Glutamatergic neuron (in vitro differentiated cells): Measurements from ENCODE around the gene SPATA13. TPM values are rescaled to one million over a fixed set of nuclear protein-coding genes. Genes with fewer than 3 reads are reported as not detected.

Source experiments
- DNase-seq: peaks from one replicate; pipeline ENCODE4 v3.0.0; 2022
- H3K27ac Mint-ChIP-seq: one replicate; pipeline ENCODE4 v1.8.0; 2020; ENCODE audit warnings: mild to moderate bottlenecking, mixed read lengths, inconsistent platforms; ENCODE audit not compliant: unreplicated experiment
- H3K27me3 Mint-ChIP-seq: one replicate; pipeline ENCODE4 v1.8.0; 2020; ENCODE audit warnings: mild to moderate bottlenecking, moderate library complexity, mixed read lengths, inconsistent platforms; ENCODE audit not compliant: unreplicated experiment
- H3K36me3 Mint-ChIP-seq: one replicate; pipeline ENCODE4 v1.8.0; 2020; ENCODE audit warnings: mild to moderate bottlenecking, mixed read lengths, inconsistent platforms; ENCODE audit not compliant: unreplicated experiment
- H3K4me1 Mint-ChIP-seq: one replicate; pipeline ENCODE4 v1.8.0; 2020; ENCODE audit warnings: mild to moderate bottlenecking, low read depth, mixed read lengths, inconsistent platforms; ENCODE audit not compliant: unreplicated experiment
- H3K4me3 Mint-ChIP-seq: one replicate; pipeline ENCODE4 v1.8.0; 2020; ENCODE audit warnings: mild to moderate bottlenecking, mixed read lengths, inconsistent platforms; ENCODE audit not compliant: unreplicated experiment
- H3K9me3 Mint-ChIP-seq: one replicate; pipeline ENCODE4 v1.8.0; 2020; ENCODE audit warnings: mild to moderate bottlenecking, moderate library complexity, mixed read lengths, inconsistent platforms; ENCODE audit not compliant: unreplicated experiment
- total RNA-seq: library from RNA; stranded (reverse); fragmentation: NEBNext Ultra II Directional; extraction: Animal tissue kit (Norgen Biotek cat#: 25700); gene quantifications from one replicate; pipeline ENCODE4 v1.2.1, GENCODE V29; 2021; ENCODE audit not compliant: unreplicated experiment
- TF ChIP-seq, protein P1 (sequence below): fragments of 200-600 bp; sonication (generic); IDR thresholded peaks from one replicate; pipeline ENCODE4 v1.5.0; 2021; ENCODE audit not compliant: partially characterized antibody, unreplicated experiment

SPATA13 gene
- total RNA-seq, 1 donor from 2014 or later, result 7.4 TPM

DNA sequence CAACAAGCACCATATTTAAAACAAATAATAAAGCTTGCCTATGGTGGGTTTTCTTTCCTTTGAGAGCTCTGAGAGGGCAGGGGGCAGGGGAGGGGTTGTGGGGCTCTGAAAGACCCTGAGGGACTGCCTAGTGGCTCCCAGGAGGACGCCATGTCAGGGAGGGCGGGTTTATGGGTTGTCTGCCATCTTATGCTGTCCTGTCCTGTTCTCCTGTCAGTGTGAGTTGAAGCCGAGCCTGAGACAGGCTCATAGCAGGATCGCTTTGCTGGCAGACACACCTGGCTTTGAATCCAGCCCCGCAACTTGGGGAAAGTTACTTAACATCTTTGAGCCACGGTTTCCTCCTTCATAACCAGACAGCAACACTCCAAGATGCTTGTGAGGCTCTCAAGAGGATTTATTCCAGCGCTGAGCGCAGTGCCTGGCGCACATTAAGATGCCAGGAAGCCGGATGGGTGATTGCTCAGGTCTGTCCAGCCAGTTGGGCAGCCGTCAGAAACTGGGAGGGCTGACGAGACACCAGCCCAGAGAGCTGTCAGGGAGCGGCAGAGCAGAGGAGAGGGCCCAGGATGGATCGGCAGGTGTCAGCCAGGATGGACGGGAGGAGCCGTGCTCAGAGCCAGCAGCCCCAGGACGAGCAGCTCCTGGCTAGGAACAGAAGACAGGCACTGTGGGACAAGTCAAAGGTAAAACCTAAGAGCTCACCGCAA is 112.1 kb downstream of the SPATA13 start:
- Mint-ChIP-seq H3K36me3 (no peaks in the 10 kb centered on the region), H3K4me1 (peaks cover 30% of the 10 kb centered on the region), H3K27me3 (peaks cover 10% of the 10 kb centered on the region), H3K4me3 (no peak overlapping the region), H3K9me3 (peaks cover 7% of the 10 kb centered on the region), H3K27ac (no peak overlapping the region)
- TF ChIP-seq, protein P1, sequence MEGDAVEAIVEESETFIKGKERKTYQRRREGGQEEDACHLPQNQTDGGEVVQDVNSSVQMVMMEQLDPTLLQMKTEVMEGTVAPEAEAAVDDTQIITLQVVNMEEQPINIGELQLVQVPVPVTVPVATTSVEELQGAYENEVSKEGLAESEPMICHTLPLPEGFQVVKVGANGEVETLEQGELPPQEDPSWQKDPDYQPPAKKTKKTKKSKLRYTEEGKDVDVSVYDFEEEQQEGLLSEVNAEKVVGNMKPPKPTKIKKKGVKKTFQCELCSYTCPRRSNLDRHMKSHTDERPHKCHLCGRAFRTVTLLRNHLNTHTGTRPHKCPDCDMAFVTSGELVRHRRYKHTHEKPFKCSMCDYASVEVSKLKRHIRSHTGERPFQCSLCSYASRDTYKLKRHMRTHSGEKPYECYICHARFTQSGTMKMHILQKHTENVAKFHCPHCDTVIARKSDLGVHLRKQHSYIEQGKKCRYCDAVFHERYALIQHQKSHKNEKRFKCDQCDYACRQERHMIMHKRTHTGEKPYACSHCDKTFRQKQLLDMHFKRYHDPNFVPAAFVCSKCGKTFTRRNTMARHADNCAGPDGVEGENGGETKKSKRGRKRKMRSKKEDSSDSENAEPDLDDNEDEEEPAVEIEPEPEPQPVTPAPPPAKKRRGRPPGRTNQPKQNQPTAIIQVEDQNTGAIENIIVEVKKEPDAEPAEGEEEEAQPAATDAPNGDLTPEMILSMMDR, result no peak
- DNase-seq, result no peak

GRCh38 chr13:24273926-24274325 is 113.4 kb downstream of the SPATA13 start:
- Mint-ChIP-seq H3K27me3 (peaks cover 12% of the 10 kb centered on the region), H3K9me3 (peaks cover 7% of the 10 kb centered on the region), H3K36me3 (no peaks in the 10 kb centered on the region), H3K4me3 (no peak overlapping the region), H3K27ac (no peak overlapping the region), H3K4me1 (peaks cover 30% of the 10 kb centered on the region)
- TF ChIP-seq, protein P1, result no peak
- DNase-seq, result no peak

DNA sequence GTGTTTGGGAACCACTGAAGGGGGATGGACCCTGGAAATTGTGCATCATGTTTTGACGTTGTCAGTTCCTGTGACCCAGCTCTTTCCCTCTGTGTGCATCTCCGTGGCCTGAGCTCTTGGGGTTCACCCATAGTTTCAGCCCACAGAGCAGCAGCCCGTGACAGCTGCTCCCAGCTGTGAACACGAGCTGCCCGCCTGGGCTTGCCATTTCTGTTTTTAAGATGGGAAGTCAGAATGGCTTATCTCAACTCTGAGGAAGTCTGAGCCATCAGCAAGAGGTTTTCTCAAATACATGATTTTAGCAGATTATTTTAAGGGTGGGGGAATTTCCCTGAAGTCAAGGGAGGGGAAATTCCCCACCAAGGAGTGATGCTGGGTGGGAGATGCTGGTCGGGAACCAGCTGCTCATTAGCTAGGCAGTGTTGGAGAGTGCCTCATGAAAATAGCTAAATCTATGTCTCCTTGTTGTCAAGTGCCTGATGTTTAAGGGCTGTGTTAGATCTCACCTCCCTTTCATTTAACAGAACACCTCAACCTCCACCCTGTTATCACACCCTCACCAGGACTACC is 114.0 kb downstream of the SPATA13 start:
- Mint-ChIP-seq H3K4me3 (no peak overlapping the region), H3K27ac (peak overlapping the region; percentile 18), H3K27me3 (peaks cover 16% of the 10 kb centered on the region), H3K36me3 (no peaks in the 10 kb centered on the region), H3K9me3 (peaks cover 7% of the 10 kb centered on the region), H3K4me1 (peaks cover 30% of the 10 kb centered on the region)
- no peak for DNase-seq
- TF ChIP-seq, protein P1, result no peak

DNA sequence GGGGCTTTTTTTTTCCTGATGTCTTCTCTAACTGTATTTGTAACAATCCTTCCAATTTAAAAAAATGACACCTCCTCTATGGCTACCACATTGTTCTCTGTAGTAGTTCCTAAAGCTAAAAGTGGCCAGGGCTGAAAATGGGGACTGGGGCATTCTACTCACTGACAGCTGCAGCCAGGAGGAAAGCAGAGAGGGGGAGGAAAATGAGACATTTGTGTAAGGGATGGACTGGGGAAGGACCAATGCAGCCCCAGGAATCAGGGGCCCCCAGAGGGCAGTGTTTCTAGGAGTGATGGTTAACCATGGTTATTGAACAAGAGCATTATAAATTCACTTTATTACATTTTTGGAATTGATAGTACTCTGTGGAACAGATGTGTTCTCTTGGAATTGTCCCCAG is 114.5 kb downstream of the SPATA13 start:
- Mint-ChIP-seq H3K9me3 (peaks cover 7% of the 10 kb centered on the region), H3K27me3 (peaks cover 16% of the 10 kb centered on the region), H3K27ac (peak overlapping the region; percentile 18), H3K36me3 (no peaks in the 10 kb centered on the region), H3K4me1 (peaks cover 30% of the 10 kb centered on the region), H3K4me3 (no peak overlapping the region)
- TF ChIP-seq, protein P1, result no peak
- no peak for DNase-seq

GRCh38 chr13:24276306-24276705 is 115.8 kb downstream of the SPATA13 start:
- Mint-ChIP-seq H3K4me3 (no peak overlapping the region), H3K27ac (no peak overlapping the region), H3K9me3 (peaks cover 3% of the 10 kb centered on the region), H3K36me3 (no peaks in the 10 kb centered on the region), H3K27me3 (peaks cover 11% of the 10 kb centered on the region), H3K4me1 (peaks cover 21% of the 10 kb centered on the region)
- TF ChIP-seq, protein P1, result no peak
- no peak for DNase-seq
